ENCODE data around the gene RNU7-1. TPM values are rescaled to one million over a fixed set of nuclear protein-coding genes. Genes with fewer than 3 reads are reported as not detected.

Gene RNU7-1
- total and polyA plus RNA-seq, 3 donors from 2014 or later, result not detected

DNA sequence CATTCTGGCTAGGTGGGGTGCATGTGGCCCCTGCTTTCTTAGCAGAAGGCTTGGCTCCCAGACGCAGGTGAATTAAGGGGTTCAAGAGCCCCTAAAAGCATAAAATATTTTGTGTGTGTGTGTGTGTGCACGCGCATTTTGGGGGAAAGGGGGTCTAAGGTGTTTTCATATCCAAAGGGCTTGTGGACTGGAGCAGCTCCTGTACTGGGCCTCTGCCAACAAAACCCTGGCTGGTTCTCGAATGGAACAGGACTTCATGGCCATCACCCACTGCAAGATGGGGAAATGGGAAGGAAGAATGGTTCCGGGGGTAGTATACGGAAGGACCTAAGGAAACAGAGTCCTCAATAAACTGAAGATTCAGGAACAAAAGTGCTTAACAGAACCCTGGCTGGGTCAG, 19.8 kb upstream of the RNU7-1 start:
- WGBS, 2 donors, result 55 to 61% methylated on average over 6 of the region's 6 CpGs

GRCh38 chr12:6925239-6925539, 18.4 kb upstream of the RNU7-1 start:
- no peaks in the 10 kb centered on the region for H3K27me3 ChIP-seq
- peaks cover 40% of the 10 kb centered on the region for H3K4me1 ChIP-seq
- H3K36me3 ChIP-seq (ENCODE audit: low read depth, missing control alignments), result no peaks in the 10 kb centered on the region
- TF ChIP-seq, protein P1, sequence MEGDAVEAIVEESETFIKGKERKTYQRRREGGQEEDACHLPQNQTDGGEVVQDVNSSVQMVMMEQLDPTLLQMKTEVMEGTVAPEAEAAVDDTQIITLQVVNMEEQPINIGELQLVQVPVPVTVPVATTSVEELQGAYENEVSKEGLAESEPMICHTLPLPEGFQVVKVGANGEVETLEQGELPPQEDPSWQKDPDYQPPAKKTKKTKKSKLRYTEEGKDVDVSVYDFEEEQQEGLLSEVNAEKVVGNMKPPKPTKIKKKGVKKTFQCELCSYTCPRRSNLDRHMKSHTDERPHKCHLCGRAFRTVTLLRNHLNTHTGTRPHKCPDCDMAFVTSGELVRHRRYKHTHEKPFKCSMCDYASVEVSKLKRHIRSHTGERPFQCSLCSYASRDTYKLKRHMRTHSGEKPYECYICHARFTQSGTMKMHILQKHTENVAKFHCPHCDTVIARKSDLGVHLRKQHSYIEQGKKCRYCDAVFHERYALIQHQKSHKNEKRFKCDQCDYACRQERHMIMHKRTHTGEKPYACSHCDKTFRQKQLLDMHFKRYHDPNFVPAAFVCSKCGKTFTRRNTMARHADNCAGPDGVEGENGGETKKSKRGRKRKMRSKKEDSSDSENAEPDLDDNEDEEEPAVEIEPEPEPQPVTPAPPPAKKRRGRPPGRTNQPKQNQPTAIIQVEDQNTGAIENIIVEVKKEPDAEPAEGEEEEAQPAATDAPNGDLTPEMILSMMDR (IDR thresholded peaks at IDR 0.05), result no peak
- TF ChIP-seq POLR2A (IDR thresholded peaks at IDR 0.05), result no peak
- 13 to 19% methylated on average over 1 of the region's 1 CpG for WGBS, 2 donors
- H3K27ac ChIP-seq, result peak overlapping the region; percentile 90 to 98
- no peak for DNase-seq
- H3K9me3 ChIP-seq, result no peaks in the 10 kb centered on the region
- no peak overlapping the region for H3K4me3 ChIP-seq
- intact Hi-C loops (cut with DNase I; ENCODE audit: low total_unique reads), result no loop called here

More for the DNA sequence above, 19.8 kb upstream of the RNU7-1 start:
- TF ChIP-seq, protein P1 (IDR thresholded peaks at IDR 0.05), result no peak
- no peak for TF ChIP-seq POLR2A (IDR thresholded peaks at IDR 0.05)
- intact Hi-C loops (cut with DNase I; ENCODE audit: low total_unique reads), result no loop called here
- H3K4me1 ChIP-seq, result peaks cover 26% of the 10 kb centered on the region
- H3K4me3 ChIP-seq, result no peak overlapping the region
- H3K27me3 ChIP-seq, result no peaks in the 10 kb centered on the region
- DNase-seq, result no peak
- no peaks in the 10 kb centered on the region for H3K9me3 ChIP-seq
- no peaks in the 10 kb centered on the region for H3K36me3 ChIP-seq (ENCODE audit: low read depth, missing control alignments)
- H3K27ac ChIP-seq, result peak overlapping the region in 1 of 2 donors; percentile 98

GRCh38 chr12:6925540-6926279, 17.9 kb upstream of the RNU7-1 start:
- intact Hi-C loops (cut with DNase I; ENCODE audit: low total_unique reads), result no loop called here
- peak; percentile 75 for DNase-seq
- 23 to 43% methylated on average over 8 of the region's 8 CpGs for WGBS, 2 donors
- Histone ChIP-seq H3K36me3 (ENCODE audit: low read depth, missing control alignments) (no peaks in the 10 kb centered on the region), H3K4me3 (peak overlapping the region in 1 of 2 donors; percentile 87), H3K9me3 (no peaks in the 10 kb centered on the region), H3K27ac (peak overlapping the region; percentile 90 to 98), H3K4me1 (peaks cover 40% of the 10 kb centered on the region), H3K27me3 (no peaks in the 10 kb centered on the region)
- no peak for TF ChIP-seq POLR2A (IDR thresholded peaks at IDR 0.05)
- TF ChIP-seq, protein P1 (IDR thresholded peaks at IDR 0.05), result peak in 1 of 3 experiments; percentile 37

DNA sequence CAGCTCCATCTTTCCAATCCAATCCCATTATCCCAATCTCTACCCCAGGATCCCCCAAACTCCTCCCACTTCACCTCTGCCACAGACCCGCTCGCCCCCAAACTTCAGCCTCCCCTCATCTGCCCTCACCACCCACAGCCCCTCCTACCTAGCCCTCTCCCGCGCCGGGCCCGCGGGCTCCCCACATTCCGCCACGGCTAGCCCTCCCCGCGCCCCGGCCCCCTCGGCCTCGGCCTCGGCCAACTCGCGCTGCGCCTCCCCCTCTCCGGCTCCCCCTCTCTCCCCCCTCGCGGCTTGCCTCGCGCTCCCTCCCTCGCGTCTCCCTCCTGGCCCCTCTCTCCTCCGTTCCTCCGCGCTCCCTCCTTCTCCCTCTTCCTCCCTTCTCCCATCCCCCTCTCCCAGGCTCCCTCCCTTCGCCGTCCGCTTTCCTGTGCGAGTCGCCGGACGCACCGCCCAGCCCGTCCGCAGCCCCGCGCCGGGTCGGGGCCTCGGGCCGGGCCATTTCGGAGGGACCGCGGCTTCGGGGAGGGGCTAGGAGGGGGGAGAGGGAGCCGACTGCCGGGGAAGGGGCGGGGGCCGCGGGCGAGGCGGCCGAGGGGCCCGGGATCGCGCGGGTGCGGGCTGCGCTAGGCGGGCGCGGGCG, 16.1 kb upstream of the RNU7-1 start, which contains the start of gene ATN1:
Gene ATN1 (plus strand): TSS at position 581 of the 643 bp plus-strand sequence. CDS start 6,043 bp downstream, outside the sequence.
- 1% methylated on average over 28 to 58 of the region's 66 CpGs for WGBS, 2 donors

More for the DNA sequence above, 16.1 kb upstream of the RNU7-1 start, which contains the start of gene ATN1:
- no peak for TF ChIP-seq POLR2A (IDR thresholded peaks at IDR 0.05)
- TF ChIP-seq, protein P1 (IDR thresholded peaks at IDR 0.05), result no peak
- peaks cover 45% of the 10 kb centered on the region for H3K4me1 ChIP-seq
- no peaks in the 10 kb centered on the region for H3K27me3 ChIP-seq
- H3K36me3 ChIP-seq (ENCODE audit: low read depth, missing control alignments), result no peaks in the 10 kb centered on the region
- intact Hi-C loops (cut with DNase I; ENCODE audit: low total_unique reads), result no loop called here
- H3K4me3 ChIP-seq, result peak within 1 kb of the TSS; percentile 70 to 87
- no peaks in the 10 kb centered on the region for H3K9me3 ChIP-seq
- peak; percentile 89 for DNase-seq
- peak within 1 kb of the TSS; percentile 90 to 98 for H3K27ac ChIP-seq
